Endothelial cell of umbilical vein (primary cell): ENCODE measurements around the gene OXTR. TPM values are rescaled to one million over a fixed set of nuclear protein-coding genes. Genes with fewer than 3 reads are reported as not detected.

Experiments used
- BruUV-seq: library from RNA; stranded (reverse); fragments of 400-500 nt; replicated peaks from 2 replicates; lab custom pipeline; 2021; lab: Mats Ljungman, UMichigan
- CTCF ChIA-PET: fragments of 300-600, 350-600 bp; sonication (Branson Sonifier 250); formaldehyde crosslinking; loops from one replicate; lab custom pipeline; 2021; ENCODE audit warnings: antibody characterized with exemption, inconsistent platforms; lab: Charles Lee
- POLR2A ChIA-PET: fragments of 300-600, 350-600 bp; sonication (Branson Sonifier 250); formaldehyde crosslinking; loops from one replicate; lab custom pipeline; 2021; ENCODE audit warnings: antibody characterized with exemption, inconsistent platforms; lab: Charles Lee
- DNase-seq: peaks from one replicate; pipeline ENCODE4 v3.0.0-alpha.2; 2011; ENCODE audit warnings: low read depth, low spot score
- FAIRE-seq: peaks from 2 replicates; lab custom pipeline; 2011; peaks lifted over from hg19 to GRCh38; lab: Jason Lieb, UNC
- H2AFZ ChIP-seq: 2 replicates; pipeline ENCODE4 v1.6.0; 2012; ENCODE audit warnings: low read depth, low read length, control low read depth, inconsistent platforms
- H3K27ac ChIP-seq: 2 replicates; pipeline ENCODE4 v1.5.1; 2011; ENCODE audit warnings: low read depth, mild to moderate bottlenecking, control low read depth, low read length, moderate library complexity; ENCODE audit not compliant: insufficient read depth
- H3K27me3 ChIP-seq, 2 experiments: 2 replicates each; pipeline versions ENCODE4 v1.6.0 to v1.6.1; 2011; ENCODE audit warnings: low read length in 2 of 2, mixed read lengths in 1 of 2; ENCODE audit not compliant: control insufficient read depth in 2 of 2, insufficient read depth in 2 of 2
- H3K36me3 ChIP-seq, 2 experiments: 2 replicates in 1 of 2; 3 replicates in 1 of 2; pipeline ENCODE4 v1.5.1; 2011; ENCODE audit warnings: low read length in 2 of 2, mild to moderate bottlenecking in 1 of 2, moderate library complexity in 1 of 2; ENCODE audit not compliant: control insufficient read depth in 2 of 2, insufficient read depth in 2 of 2; ENCODE audit errors: extremely low read depth in 1 of 2
- H3K4me1 ChIP-seq: 3 replicates; pipeline ENCODE4 v1.5.1; 2011; ENCODE audit warnings: mild to moderate bottlenecking, low read length; ENCODE audit not compliant: control insufficient read depth, insufficient read depth; ENCODE audit errors: extremely low read depth
- H3K4me2 ChIP-seq: 2 replicates; pipeline ENCODE4 v1.6.1; 2011; ENCODE audit warnings: low read length, control low read depth, mixed read lengths; ENCODE audit not compliant: insufficient read depth
- H3K4me3 ChIP-seq, 3 experiments: fragments of 200-600 bp in 1 of 3; sonication (generic), shearing (Covaris generic) in 1 of 3; replicated peaks in 1 of 3; 2 replicates each; pipeline ENCODE4 v1.5.1; 2011 to 2016; ENCODE audit warnings: control low read depth in 3 of 3, low read length in 3 of 3, mild to moderate bottlenecking in 2 of 3, inconsistent platforms in 1 of 3, low read depth in 1 of 3, moderate library complexity in 1 of 3; ENCODE audit not compliant: insufficient read depth in 1 of 3
- H3K79me2 ChIP-seq: 2 replicates; pipeline ENCODE4 v1.6.0; 2012; ENCODE audit warnings: low read length, inconsistent platforms; ENCODE audit not compliant: control insufficient read depth, insufficient read depth
- H3K9ac ChIP-seq: replicated peaks from 2 replicates; pipeline ENCODE3; 2011; ENCODE audit warnings: low read length, control low read depth; ENCODE audit not compliant: insufficient read depth; ENCODE audit errors: extremely low read depth
- H3K9me1 ChIP-seq: replicated peaks from 3 replicates; pipeline ENCODE4 v1.6.0; 2011; ENCODE audit warnings: mild to moderate bottlenecking, low read length; ENCODE audit not compliant: control insufficient read depth, insufficient read depth; ENCODE audit errors: extremely low read depth
- H3K9me3 ChIP-seq: replicated peaks from 2 replicates; pipeline ENCODE4 v1.5.1; 2012; ENCODE audit warnings: low read length, inconsistent platforms; ENCODE audit not compliant: control insufficient read depth, insufficient read depth
- H4K20me1 ChIP-seq: replicated peaks from 2 replicates; pipeline ENCODE3; 2011; ENCODE audit warnings: mild to moderate bottlenecking, low read length; ENCODE audit not compliant: control insufficient read depth, insufficient read depth; ENCODE audit errors: extremely low read depth
- CTCF ChIP-seq, 2 donors: IDR thresholded peaks; 1 replicate in 1 of 2; 2 replicates in 1 of 2; pipeline ENCODE4 v1.5.1; 2011; ENCODE audit warnings: low read length in 2 of 2, mild to moderate bottlenecking in 2 of 2, moderate library complexity in 2 of 2, control low read depth in 1 of 2, inconsistent platforms in 1 of 2, low read depth in 1 of 2; ENCODE audit not compliant: insufficient read depth in 1 of 2; ENCODE audit errors: extremely low read depth in 1 of 2
- EZH2 ChIP-seq: IDR thresholded peaks from 2 replicates; pipeline ENCODE4 v1.6.1; 2012; ENCODE audit warnings: borderline replicate concordance, low read depth, mild to moderate bottlenecking, moderate library complexity, low read length, inconsistent platforms; ENCODE audit not compliant: severe bottlenecking
- FOS ChIP-seq: IDR thresholded peaks from 2 replicates; pipeline ENCODE4 v1.6.1; 2011; ENCODE audit warnings: mild to moderate bottlenecking, low read length, moderate library complexity, borderline replicate concordance; ENCODE audit not compliant: insufficient read depth
- GATA2 ChIP-seq: IDR thresholded peaks from 2 replicates; pipeline ENCODE4 v1.7.0; 2011; ENCODE audit warnings: low read depth, mild to moderate bottlenecking, moderate library complexity, mixed read lengths, low read length; ENCODE audit not compliant: insufficient read length, insufficient read depth
- JUN ChIP-seq: IDR thresholded peaks from 2 replicates; pipeline ENCODE4 v1.6.1; 2011; ENCODE audit warnings: borderline replicate concordance, low read depth; ENCODE audit not compliant: insufficient read length, insufficient read depth
- MAX ChIP-seq: IDR thresholded peaks from 2 replicates; pipeline ENCODE4 v1.6.1; 2011; ENCODE audit not compliant: insufficient read depth, insufficient read length
- MYC ChIP-seq: IDR thresholded peaks from one replicate; pipeline ENCODE4 v1.6.1; 2011; ENCODE audit warnings: mild to moderate bottlenecking, low read depth, low read length
- POLR2A ChIP-seq: IDR thresholded peaks from 2 replicates; pipeline ENCODE4 v1.6.1; 2012; ENCODE audit warnings: low read depth, mild to moderate bottlenecking, control low read depth, low read length
- POLR2AphosphoS5 ChIP-seq: IDR thresholded peaks from 2 replicates; pipeline ENCODE4 v1.6.1; 2012; ENCODE audit warnings: low read depth, mild to moderate bottlenecking, control low read depth, low read length, moderate library complexity; ENCODE audit not compliant: insufficient read depth
- dilution Hi-C: fragments of 300-500 bp; cut with MboI; formaldehyde crosslinking; loops from one replicate; pipeline ENCODE4 v1.15.0; 2019; ENCODE audit warnings: low sequenced_read_pairs; ENCODE audit not compliant: extremely low pct_ligation_motif_present
- intact Hi-C: fragments of 100-400 bp; cut with micrococcal nuclease; formaldehyde crosslinking; loops from one replicate; pipeline ENCODE4 v1.10.0; 2022
- polyA plus RNA-seq, 4 experiments: library from polyadenylated mRNA; depleted of rRNA in 3 of 4; stranded (reverse) in 3 of 4; unstranded in 1 of 4; fragments of >200 nt; gene quantifications; 2 replicates each; pipeline versions ENCODE4 v1.2.1 to v1.2.3, GENCODE V29; 2011 to 2012; ENCODE audit warnings: missing spikeins in 1 of 4
- total RNA-seq: library from RNA; stranded (reverse); gene quantifications from 2 replicates; pipeline ENCODE4 v1.2.3, GENCODE V29; 2021

Gene OXTR
- total and polyA plus RNA-seq, 2 donors (not counting 3 experiments of a cell fraction or from before 2014, with no cell fraction given), result 0.12 to 0.40 TPM

- DNase-seq (no peak), FAIRE-seq (no peak)
- TF ChIP-seq MYC (no peak), JUN (no peak), FOS (no peak), GATA2 (no peak), POLR2AphosphoS5 (no peak), CTCF (IDR thresholded peaks at IDR 0.05; ENCODE audit: extremely low read depth in 1 of 2, insufficient read depth in 1 of 2, low read depth in 1 of 2, low read length in 2 of 2) (no peak), MAX (no peak), EZH2 (no peak), POLR2A (no peak)
- POLR2A ChIA-PET, result no interaction called here
- Histone ChIP-seq H3K36me3 (no peaks in the 10 kb centered on the region), H3K9me1 (no peaks in the 10 kb centered on the region), H3K27me3 (no peaks in the 10 kb centered on the region), H3K4me2 (no peak overlapping the region), H3K9ac (no peak overlapping the region), H2AFZ (no peak overlapping the region), H3K9me3 (no peaks in the 10 kb centered on the region), H3K79me2 (no peaks in the 10 kb centered on the region), H3K4me1 (no peaks in the 10 kb centered on the region), H3K27ac (no peak overlapping the region), H4K20me1 (no peaks in the 10 kb centered on the region), H3K4me3 (no peak overlapping the region)
- dilution Hi-C loops (no loop called here), intact Hi-C loops (no loop called here)
- CTCF ChIA-PET, result interaction anchor here (0.8 to 2.4 kb wide), 3 partner anchors 17 to 57 kb away, joined by 3 to 12 read pairs (median 8); partner anchors contain the start of gene OXTR
- BruUV-seq, result no TSS peak
Observed at GRCh38 chr3:8712045-8712907, 57.1 kb downstream of the OXTR start.
